SK-N-SH treated with all-trans-retinoic acid at 6 μM for 48 hours (cell line): ENCODE data around the gene FUZ.

Experiments used
- ARNTL ChIP-seq: fragments of 450-650 bp; formaldehyde crosslinking; IDR thresholded peaks from 2 replicates; pipeline ENCODE4 v1.5.0; 2020; ENCODE audit warnings: low read depth, mild to moderate bottlenecking, moderate library complexity, borderline replicate concordance
- GLIS3 ChIP-seq: fragments of 250-450 bp; sonication (Bioruptor Pico); IDR thresholded peaks from 2 replicates; pipeline ENCODE4 v1.5.0; 2020; ENCODE audit warnings: mild to moderate bottlenecking, moderate library complexity
- RARB ChIP-seq: fragments of 250-450 bp; sonication (Bioruptor Pico); IDR thresholded peaks from 2 replicates; pipeline ENCODE4 v1.8.0; 2021; ENCODE audit warnings: mild to moderate bottlenecking, moderate library complexity
- TF ChIP-seq, protein P1 (sequence below): fragments of 250-450 bp; sonication (Bioruptor Pico); IDR thresholded peaks from 2 replicates; pipeline ENCODE4 v1.8.0; 2020; ENCODE audit warnings: mild to moderate bottlenecking, moderate library complexity, borderline replicate concordance

DNA sequence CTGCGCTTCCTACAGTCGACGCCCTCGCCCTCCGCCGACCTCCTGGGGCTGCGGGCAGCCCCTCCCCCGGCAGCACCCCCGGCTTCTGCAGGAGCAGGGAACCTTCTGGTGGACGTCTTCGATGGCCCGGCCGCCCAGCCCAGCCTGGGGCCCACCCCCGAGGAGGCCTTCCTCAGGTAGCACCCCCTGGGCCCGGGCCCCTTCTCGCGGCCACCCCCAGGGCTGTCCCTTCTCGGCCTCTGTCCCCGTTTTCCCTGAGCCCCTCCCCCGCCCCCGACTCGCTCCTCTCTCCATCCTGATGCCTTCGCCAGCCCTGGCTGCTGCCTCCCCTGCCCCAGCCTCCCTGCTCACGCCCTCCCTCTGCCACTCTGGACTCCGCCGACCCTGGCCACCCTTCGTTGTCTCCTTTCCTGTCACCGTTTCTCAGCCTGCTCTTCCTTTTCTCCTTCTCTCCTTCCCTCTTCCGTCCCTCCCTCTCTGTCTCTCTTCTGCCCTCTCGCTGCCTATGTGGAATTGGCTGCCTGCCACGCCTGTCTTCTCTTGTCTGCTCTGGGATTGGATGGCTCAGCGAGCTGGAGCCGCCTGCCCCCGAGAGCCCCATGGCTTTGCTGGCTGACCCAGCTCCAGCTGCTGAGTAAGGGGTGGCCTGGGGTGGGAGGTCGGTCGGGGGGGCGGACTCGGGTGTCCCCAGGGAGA, 11.0 kb downstream of the FUZ start:
- TF ChIP-seq ARNTL (CRISPR knock-in tag), result no peak
- no peak for TF ChIP-seq GLIS3 (CRISPR knock-in tag)
- TF ChIP-seq, protein P1, sequence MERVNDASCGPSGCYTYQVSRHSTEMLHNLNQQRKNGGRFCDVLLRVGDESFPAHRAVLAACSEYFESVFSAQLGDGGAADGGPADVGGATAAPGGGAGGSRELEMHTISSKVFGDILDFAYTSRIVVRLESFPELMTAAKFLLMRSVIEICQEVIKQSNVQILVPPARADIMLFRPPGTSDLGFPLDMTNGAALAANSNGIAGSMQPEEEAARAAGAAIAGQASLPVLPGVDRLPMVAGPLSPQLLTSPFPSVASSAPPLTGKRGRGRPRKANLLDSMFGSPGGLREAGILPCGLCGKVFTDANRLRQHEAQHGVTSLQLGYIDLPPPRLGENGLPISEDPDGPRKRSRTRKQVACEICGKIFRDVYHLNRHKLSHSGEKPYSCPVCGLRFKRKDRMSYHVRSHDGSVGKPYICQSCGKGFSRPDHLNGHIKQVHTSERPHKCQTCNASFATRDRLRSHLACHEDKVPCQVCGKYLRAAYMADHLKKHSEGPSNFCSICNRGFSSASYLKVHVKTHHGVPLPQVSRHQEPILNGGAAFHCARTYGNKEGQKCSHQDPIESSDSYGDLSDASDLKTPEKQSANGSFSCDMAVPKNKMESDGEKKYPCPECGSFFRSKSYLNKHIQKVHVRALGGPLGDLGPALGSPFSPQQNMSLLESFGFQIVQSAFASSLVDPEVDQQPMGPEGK (CRISPR knock-in tag), result no peak
- no peak for TF ChIP-seq RARB (CRISPR knock-in tag)
